Neural progenitor cell (in vitro differentiated cells): ENCODE data around the gene XAB2. TPM values are rescaled to one million over a fixed set of nuclear protein-coding genes. Genes with fewer than 3 reads are reported as not detected.

Experiments used
- DNase-seq: peaks from one replicate; pipeline ENCODE4 v3.0.0-alpha.2; 2016; ENCODE audit warnings: low spot score
- H2AFZ ChIP-seq: fragments of 200-600 bp; sonication (generic); replicated peaks from 2 replicates; pipeline ENCODE4 v1.6.1; 2016; ENCODE audit warnings: antibody characterized with exemption
- H3F3A ChIP-seq: fragments of 200-600 bp; sonication (generic); 2 replicates; pipeline ENCODE4 v1.6.1; 2016; ENCODE audit warnings: antibody characterized with exemption, low read depth
- H3K27ac ChIP-seq: fragments of 200-600 bp; sonication (generic); 2 replicates; pipeline ENCODE4 v1.5.1; 2016; ENCODE audit warnings: mild to moderate bottlenecking
- H3K27me3 ChIP-seq: fragments of 200-600 bp; sonication (generic); 2 replicates; pipeline ENCODE4 v1.6.1; 2016; ENCODE audit warnings: mild to moderate bottlenecking, moderate library complexity
- H3K36me3 ChIP-seq: fragments of 200-600 bp; sonication (generic); 2 replicates; pipeline ENCODE4 v1.5.1; 2016
- H3K4me1 ChIP-seq: fragments of 200-600 bp; sonication (generic); 2 replicates; pipeline ENCODE4 v1.6.1; 2016; ENCODE audit warnings: mixed run types
- H3K4me2 ChIP-seq: fragments of 200-600 bp; sonication (generic); 2 replicates; pipeline ENCODE4 v1.6.1; 2016
- H3K4me3 ChIP-seq: fragments of 200-600 bp; sonication (generic); 2 replicates; pipeline ENCODE4 v1.5.1; 2016
- H3K79me2 ChIP-seq: fragments of 200-600 bp; sonication (generic); 2 replicates; pipeline ENCODE4 v1.6.1; 2016; ENCODE audit warnings: low read depth
- H3K9ac ChIP-seq: fragments of 200-600 bp; sonication (generic); 2 replicates; pipeline ENCODE4 v1.6.1; 2016
- H3K9me3 ChIP-seq: fragments of 200-600 bp; sonication (generic); 2 replicates; pipeline ENCODE4 v1.5.1; 2016; ENCODE audit warnings: low read depth
- H4K20me1 ChIP-seq: fragments of 200-600 bp; sonication (generic); 2 replicates; pipeline ENCODE4 v1.6.1; 2016; ENCODE audit warnings: low read depth
- H3K27ac Mint-ChIP-seq: 3 replicates; pipeline ENCODE4 v1.8.0; 2021; ENCODE audit warnings: mixed read lengths
- H3K27me3 Mint-ChIP-seq: 2 replicates; pipeline ENCODE4 v1.8.0; 2022; ENCODE audit warnings: low read depth, mild to moderate bottlenecking, inconsistent platforms, moderate library complexity, mixed read lengths; ENCODE audit not compliant: insufficient read depth
- H3K36me3 Mint-ChIP-seq: 3 replicates; pipeline ENCODE4 v1.8.0; 2021; ENCODE audit warnings: mixed read lengths
- H3K4me1 Mint-ChIP-seq: 3 replicates; pipeline ENCODE4 v1.8.0; 2021; ENCODE audit warnings: mixed read lengths
- H3K4me3 Mint-ChIP-seq: 3 replicates; pipeline ENCODE4 v1.8.0; 2021; ENCODE audit warnings: mild to moderate bottlenecking, moderate library complexity, mixed read lengths
- H3K9me3 Mint-ChIP-seq: 3 replicates; pipeline ENCODE4 v1.8.0; 2020; ENCODE audit warnings: mixed read lengths
- EZH2 ChIP-seq: fragments of 200-600 bp; sonication (generic); IDR thresholded peaks from 2 replicates; pipeline ENCODE4 v1.6.1; 2017; ENCODE audit warnings: antibody characterized with exemption, mild to moderate bottlenecking, moderate library complexity
- EZH2phosphoT487 ChIP-seq: fragments of 200-600 bp; sonication (generic); IDR thresholded peaks from 2 replicates; pipeline ENCODE4 v1.6.1; 2017; ENCODE audit warnings: antibody characterized with exemption
- total RNA-seq: library from RNA; depleted of rRNA; stranded (reverse); fragments of >200 nt; gene quantifications from 2 replicates; pipeline ENCODE4 v1.2.3, GENCODE V29; 2015; ENCODE audit warnings: low replicate concordance
- TF ChIP-seq, protein P1 (sequence below): fragments of 200-600 bp; sonication (generic); IDR thresholded peaks from 2 replicates; pipeline ENCODE4 v1.5.1; 2017; ENCODE audit warnings: antibody characterized with exemption, mild to moderate bottlenecking

XAB2 gene
- total RNA-seq, 1 donor from 2014 or later: 30.9 TPM

DNA sequence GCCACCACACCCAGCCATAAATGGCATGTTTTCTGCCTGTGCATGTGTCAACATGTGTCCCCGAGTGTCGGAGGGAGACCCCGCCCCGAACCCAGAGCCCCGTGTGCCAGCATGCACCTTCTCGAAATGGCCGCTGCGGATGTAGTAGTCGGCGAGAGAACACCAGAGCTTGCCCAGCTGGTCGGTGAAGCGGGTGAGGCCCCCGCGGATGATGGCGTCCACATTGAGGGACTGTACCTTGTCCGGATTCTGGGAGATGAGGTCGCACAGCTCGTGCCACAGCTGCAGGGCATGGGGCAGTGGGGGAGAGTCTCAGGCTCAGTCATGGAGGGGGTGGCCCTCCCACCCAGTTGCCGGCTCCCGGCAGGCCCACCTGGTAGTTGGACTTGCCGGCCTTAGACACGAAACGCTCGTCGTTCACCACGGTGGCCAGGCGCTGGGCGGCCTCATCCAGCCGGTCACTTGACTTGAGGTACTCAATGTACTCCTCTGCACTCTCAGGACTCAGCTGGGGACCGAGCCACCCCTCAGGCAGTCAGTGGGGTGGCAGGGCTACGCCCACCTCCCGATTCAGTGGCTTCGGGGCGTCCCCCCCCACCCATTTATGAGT is 3.5 kb downstream of the XAB2 start:
- H3K9ac ChIP-seq: no peak overlapping the region
- no peak overlapping the region for H2AFZ ChIP-seq
- no peaks in the 10 kb centered on the region for H3K27me3 ChIP-seq
- H3K27ac ChIP-seq: no peak overlapping the region
- Mint-ChIP-seq H3K9me3 (no peaks in the 10 kb centered on the region), H3K4me3 (no peak overlapping the region), H3K36me3 (peaks cover 17% of the 10 kb centered on the region), H3K4me1 (peaks cover 30% of the 10 kb centered on the region), H3K27ac (no peak overlapping the region), H3K27me3 (peaks cover 5% of the 10 kb centered on the region)
- no peaks in the 10 kb centered on the region for H3F3A ChIP-seq
- peaks cover 45% of the 10 kb centered on the region for H3K79me2 ChIP-seq
- DNase-seq: no peak
- no peak overlapping the region for H3K4me2 ChIP-seq
- TF ChIP-seq EZH2: no peak
- TF ChIP-seq, protein P1, sequence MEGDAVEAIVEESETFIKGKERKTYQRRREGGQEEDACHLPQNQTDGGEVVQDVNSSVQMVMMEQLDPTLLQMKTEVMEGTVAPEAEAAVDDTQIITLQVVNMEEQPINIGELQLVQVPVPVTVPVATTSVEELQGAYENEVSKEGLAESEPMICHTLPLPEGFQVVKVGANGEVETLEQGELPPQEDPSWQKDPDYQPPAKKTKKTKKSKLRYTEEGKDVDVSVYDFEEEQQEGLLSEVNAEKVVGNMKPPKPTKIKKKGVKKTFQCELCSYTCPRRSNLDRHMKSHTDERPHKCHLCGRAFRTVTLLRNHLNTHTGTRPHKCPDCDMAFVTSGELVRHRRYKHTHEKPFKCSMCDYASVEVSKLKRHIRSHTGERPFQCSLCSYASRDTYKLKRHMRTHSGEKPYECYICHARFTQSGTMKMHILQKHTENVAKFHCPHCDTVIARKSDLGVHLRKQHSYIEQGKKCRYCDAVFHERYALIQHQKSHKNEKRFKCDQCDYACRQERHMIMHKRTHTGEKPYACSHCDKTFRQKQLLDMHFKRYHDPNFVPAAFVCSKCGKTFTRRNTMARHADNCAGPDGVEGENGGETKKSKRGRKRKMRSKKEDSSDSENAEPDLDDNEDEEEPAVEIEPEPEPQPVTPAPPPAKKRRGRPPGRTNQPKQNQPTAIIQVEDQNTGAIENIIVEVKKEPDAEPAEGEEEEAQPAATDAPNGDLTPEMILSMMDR: no peak
- no peak for TF ChIP-seq EZH2phosphoT487
- peaks cover 6% of the 10 kb centered on the region for H4K20me1 ChIP-seq
- H3K4me3 ChIP-seq: no peak overlapping the region
- no peaks in the 10 kb centered on the region for H3K36me3 ChIP-seq
- peaks cover 5% of the 10 kb centered on the region for H3K4me1 ChIP-seq
- H3K9me3 ChIP-seq: no peaks in the 10 kb centered on the region

DNA sequence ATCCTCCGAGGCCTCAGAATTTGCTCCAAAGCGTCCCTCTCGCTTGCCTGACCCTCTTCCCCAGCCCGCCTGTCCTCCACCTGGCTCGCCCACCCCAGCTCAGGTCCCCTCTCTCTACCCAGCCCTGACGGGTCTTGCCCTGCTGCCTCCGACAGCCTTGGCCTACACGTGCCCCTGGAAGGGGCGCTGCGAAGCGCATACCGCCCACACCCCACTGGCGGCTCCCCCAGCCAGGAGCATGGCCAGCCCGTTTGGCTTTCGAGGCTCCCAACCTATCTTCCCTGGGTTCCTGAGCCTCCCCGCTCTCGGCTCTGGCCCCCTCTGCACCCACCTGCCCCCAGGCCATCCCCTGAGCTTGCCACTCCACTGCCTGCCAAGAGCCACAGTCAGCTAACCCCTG is 4.5 kb downstream of the XAB2 start:
- no peak for TF ChIP-seq EZH2
- H3K27ac Mint-ChIP-seq: no peak overlapping the region
- H4K20me1 ChIP-seq: peaks cover 6% of the 10 kb centered on the region
- H3K9ac ChIP-seq: no peak overlapping the region
- no peak overlapping the region for H3K4me2 ChIP-seq
- no peaks in the 10 kb centered on the region for H3K9me3 Mint-ChIP-seq
- no peak overlapping the region for H3K4me3 ChIP-seq
- no peak for DNase-seq
- no peak overlapping the region for H3K4me3 Mint-ChIP-seq
- no peaks in the 10 kb centered on the region for H3F3A ChIP-seq
- peaks cover 19% of the 10 kb centered on the region for H3K4me1 Mint-ChIP-seq
- H2AFZ ChIP-seq: no peak overlapping the region
- peaks cover 34% of the 10 kb centered on the region for H3K79me2 ChIP-seq
- peaks cover 5% of the 10 kb centered on the region for H3K27me3 Mint-ChIP-seq
- no peaks in the 10 kb centered on the region for H3K9me3 ChIP-seq
- no peaks in the 10 kb centered on the region for H3K4me1 ChIP-seq
- H3K27me3 ChIP-seq: no peaks in the 10 kb centered on the region
- peaks cover 17% of the 10 kb centered on the region for H3K36me3 Mint-ChIP-seq
- H3K36me3 ChIP-seq: no peaks in the 10 kb centered on the region
- no peak overlapping the region for H3K27ac ChIP-seq

DNA sequence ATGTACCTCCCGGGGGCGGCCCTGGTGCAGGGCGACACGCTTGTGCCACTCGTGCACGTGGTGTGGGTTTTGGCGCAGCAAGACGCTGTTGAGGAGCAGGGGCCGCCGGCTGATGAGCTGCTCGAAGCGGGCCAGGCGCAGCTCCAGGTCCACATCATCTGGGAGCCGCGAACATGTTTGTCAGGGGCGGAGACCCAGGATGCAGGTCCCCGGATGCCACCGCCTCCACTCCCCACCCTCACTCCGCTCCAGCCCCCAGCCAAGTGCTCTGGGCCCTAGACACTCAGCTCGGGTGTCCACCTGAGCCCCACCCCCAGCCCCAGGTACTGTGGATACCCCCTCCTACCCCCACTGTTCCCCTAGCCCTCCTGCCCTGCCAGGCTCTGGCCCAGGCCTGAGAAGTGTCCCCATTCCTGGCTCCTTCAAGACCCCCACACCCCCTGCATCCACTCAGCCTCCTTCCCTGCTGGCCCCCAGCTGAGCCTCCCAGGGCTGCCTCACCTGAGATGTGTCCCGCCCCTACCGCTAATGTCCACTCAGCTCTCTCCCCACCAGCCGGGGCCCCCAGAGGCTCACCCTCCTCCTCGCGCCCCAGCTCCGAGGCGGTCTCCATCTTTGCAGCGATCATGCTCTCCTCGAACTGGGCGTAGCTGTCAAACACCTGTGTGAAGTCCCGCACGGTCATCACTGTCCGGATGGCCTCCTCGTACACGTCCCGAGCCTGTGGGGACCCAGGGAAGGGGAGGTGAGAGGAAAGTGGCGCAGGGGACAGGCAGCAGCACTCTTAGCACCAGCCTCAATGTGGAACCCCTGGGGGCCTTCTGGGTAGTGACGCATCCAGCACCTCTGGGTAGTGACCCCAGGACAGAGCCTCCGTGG is 5.4 kb downstream of the XAB2 start:
- DNase-seq: no peak
- TF ChIP-seq EZH2phosphoT487: no peak
- TF ChIP-seq EZH2: no peak
- TF ChIP-seq, protein P1: no peak
- Mint-ChIP-seq H3K36me3 (peaks cover 11% of the 10 kb centered on the region), H3K9me3 (no peaks in the 10 kb centered on the region), H3K4me3 (no peak overlapping the region), H3K4me1 (peaks cover 11% of the 10 kb centered on the region), H3K27me3 (peaks cover 5% of the 10 kb centered on the region), H3K27ac (no peak overlapping the region)
- no peak overlapping the region for H3K27ac ChIP-seq
- H4K20me1 ChIP-seq: peaks cover 6% of the 10 kb centered on the region
- H3K79me2 ChIP-seq: peaks cover 28% of the 10 kb centered on the region
- H3K36me3 ChIP-seq: no peaks in the 10 kb centered on the region
- no peaks in the 10 kb centered on the region for H3K4me1 ChIP-seq
- H3F3A ChIP-seq: no peaks in the 10 kb centered on the region
- H3K9me3 ChIP-seq: no peaks in the 10 kb centered on the region
- no peak overlapping the region for H3K4me2 ChIP-seq
- no peak overlapping the region for H2AFZ ChIP-seq
- no peak overlapping the region for H3K4me3 ChIP-seq
- no peak overlapping the region for H3K9ac ChIP-seq
- no peaks in the 10 kb centered on the region for H3K27me3 ChIP-seq
